GM21619 (cell line): ENCODE results near the gene TCTN2.

Experiments used
- ATAC-seq: cut with Tn5 transposase; IDR thresholded peaks from one replicate; pipeline ENCODE4 v1.9.1; 2021; ENCODE audit not compliant: unreplicated experiment

Gene TCTN2

GRCh38 chr12:123683964-123684363 is 13.1 kb downstream of the TCTN2 start:
- no peak for ATAC-seq

- ATAC-seq: no peak
Observed at GRCh38 chr12:123686636-123687190, 15.8 kb downstream of the TCTN2 start.

- no peak for ATAC-seq
Observed at GRCh38 chr12:123690191-123690840, 19.4 kb downstream of the TCTN2 start.

- no peak for ATAC-seq
Observed at GRCh38 chr12:123696207-123696606, 25.3 kb downstream of the TCTN2 start.

GRCh38 chr12:123696646-123697045 is 25.7 kb downstream of the TCTN2 start:
- no peak for ATAC-seq

DNA sequence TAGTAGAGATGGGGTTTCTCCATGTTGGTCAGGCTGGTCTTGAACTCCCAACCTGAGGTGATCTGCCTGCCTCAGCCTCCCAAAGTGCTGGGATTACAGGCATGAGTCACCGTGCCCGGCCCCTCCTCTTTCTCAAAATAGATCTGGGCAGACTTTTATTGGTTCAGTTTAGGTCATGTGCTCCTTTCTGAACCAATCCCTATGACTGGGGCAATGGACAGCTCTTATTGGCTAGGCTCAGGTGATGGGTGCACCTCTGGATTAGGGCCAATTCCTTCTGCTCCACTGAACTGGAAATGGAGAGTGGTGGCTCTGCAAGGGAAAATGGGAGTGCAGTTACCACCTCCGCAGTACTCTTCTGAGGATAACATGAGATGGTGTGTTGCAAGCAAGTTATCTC is 35.0 kb downstream of the TCTN2 start:
- ATAC-seq: no peak

DNA sequence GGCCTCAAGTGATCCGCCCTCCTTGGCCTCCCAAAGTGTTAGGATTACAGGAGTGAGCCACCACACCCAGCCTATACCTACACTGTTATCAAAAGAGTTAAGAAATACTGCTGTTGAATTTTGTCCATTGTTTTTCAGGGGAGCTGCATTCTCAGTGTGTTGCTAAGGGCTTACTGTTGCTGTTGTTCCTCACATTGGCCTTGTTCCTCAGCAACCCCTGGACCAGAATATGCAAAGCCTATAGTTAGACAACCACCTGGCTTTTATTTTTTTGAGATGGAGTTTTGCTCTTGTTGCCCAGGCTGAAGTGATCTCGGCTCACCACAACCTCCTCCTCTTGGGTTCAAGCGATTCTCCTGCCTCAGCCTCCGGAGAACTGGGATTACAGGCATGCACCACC is 36.6 kb downstream of the TCTN2 start:
- ATAC-seq: no peak

- ATAC-seq: no peak
Observed at GRCh38 chr12:123712780-123713319, 41.9 kb downstream of the TCTN2 start.

DNA sequence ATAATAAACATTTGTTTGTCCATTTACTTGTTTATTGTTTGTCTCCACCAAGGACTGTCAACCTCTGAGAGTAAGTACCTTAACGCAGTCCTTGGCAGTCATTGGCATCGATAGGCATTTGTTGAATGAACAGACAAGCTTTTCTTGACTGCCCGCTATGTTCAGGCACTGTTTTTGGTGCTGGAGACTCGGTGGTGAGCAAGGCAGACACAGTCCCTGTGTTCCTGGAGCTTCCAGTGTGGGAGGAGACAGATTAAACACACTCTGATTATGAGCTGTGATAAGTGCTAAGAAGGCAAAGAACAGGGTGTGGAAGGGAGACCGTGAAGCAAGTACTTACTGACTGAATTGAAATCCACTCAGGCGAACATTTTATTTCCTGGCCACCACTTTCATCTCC is 42.5 kb downstream of the TCTN2 start:
- no peak for ATAC-seq

- ATAC-seq: no peak
Observed at GRCh38 chr12:123713823-123714585, 43.1 kb downstream of the TCTN2 start.

DNA sequence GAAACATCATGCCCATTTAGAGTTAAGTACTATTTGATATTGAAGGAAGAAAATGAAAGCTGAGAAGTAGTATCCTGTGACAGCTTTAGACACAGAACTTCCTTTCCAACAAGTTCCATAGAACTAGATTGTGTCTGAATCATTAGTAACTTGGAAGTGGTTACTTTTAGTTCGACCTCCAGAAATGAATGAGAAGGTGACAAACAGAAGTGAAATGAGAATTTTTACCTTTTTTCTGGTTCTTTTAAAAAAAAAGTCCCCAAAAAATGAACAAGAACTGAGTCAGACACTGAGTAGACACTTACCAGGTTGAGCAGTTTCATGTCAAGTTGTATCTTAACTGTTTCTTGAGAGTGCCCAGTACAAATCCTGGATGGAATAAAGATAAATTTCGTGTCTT is 44.3 kb downstream of the TCTN2 start:
- ATAC-seq: no peak

- no peak for ATAC-seq
Observed at GRCh38 chr12:123717350-123717749, 46.4 kb downstream of the TCTN2 start.

DNA sequence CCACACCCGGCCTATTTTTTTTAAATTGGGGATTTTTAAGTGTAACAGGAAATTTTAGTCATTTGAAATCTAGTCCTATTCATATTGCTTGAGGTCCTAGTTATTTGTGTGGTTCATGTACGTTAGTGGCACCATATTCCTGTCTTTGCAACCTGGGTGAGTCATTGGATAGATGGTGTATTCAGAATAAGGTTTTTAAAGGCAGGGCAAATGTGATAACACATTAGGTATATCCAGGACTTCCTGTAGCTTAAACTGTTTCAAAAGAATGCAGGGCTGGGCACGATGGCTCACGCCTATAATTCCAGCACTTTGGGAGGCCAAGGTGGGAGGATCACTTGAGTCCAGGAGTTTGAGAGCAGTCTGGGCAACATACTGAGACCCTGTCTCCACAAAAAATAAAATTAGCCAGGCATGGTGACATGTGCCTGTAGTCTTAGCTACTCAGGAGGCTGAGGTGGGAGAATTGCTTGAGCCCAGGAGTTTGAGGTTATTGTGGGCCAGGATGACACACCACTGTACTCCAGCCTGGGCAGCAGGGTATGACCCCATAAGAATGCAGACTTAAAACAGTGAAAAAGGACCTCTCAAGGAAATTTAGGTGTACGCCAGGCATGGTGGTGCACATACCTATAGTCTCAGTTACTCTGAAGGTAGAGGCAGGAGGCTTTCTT is 49.4 kb downstream of the TCTN2 start:
- no peak for ATAC-seq

- no peak for ATAC-seq
Observed at GRCh38 chr12:123721245-123721644, 50.3 kb downstream of the TCTN2 start.

DNA sequence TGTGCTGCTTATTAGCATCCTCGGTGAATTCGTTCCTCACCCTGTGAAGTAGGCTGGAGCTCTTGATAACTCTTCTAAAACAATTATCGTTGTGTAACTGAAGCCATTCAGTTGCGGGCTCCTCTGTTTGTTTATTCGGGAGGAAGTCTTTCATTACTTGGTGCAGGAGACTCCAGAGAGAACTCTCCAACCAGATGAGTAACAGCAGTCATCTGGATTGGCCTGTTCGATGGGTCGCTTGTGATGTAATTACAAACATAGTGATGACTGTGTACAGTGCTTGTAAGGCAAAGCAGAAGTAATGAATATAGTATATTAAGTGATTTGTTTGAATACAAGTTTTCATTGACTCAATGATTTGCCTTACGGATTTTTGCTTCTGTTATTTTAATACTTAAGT is 52.1 kb downstream of the TCTN2 start:
- no peak for ATAC-seq

- no peak for ATAC-seq
Observed at GRCh38 chr12:123723765-123724164, 52.9 kb downstream of the TCTN2 start.

DNA sequence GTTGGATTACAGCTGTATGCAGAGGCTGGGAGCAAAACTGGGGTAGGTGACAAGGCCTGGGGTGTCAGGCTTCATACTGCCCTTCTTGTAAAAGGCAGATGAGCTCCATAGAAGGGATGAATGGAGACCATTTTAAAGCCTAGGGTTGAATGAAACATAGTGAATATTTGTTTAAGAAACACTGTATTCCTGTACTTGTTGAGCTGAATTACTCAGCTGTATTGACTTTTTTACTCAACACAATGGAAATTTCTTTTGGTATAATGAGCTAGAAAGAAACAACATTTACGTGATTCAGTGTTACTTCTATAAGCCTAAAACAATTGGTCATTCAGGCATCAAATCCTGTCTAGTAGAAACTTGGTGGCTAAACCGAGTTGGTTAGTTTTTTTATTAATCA is 55.3 kb downstream of the TCTN2 start:
- no peak for ATAC-seq

DNA sequence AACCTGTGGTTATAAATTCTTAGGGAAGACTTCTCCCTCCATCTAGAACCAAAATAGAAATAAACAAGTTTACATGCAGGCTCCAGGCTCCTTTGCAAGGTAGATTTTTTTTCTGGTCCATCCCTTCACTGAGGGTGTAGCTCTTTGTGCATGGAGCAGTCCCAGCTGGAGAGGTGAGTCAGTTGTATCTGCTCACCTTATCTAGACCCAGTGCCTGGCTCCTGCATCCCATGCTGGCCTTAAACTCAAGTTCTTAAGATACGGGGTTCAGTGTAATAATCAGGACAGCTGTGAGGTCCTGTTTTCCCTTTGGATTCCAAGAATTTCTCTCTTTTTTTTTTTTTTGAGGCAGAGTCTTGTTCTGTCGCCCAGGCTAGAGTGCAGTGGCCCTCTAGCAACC is 56.0 kb downstream of the TCTN2 start:
- no peak for ATAC-seq

GRCh38 chr12:123727878-123728277 is 57.0 kb downstream of the TCTN2 start:
- ATAC-seq: no peak

- ATAC-seq: no peak
Observed at GRCh38 chr12:123731596-123731995, 60.7 kb downstream of the TCTN2 start.

GRCh38 chr12:123732251-123732650 is 61.3 kb downstream of the TCTN2 start:
- ATAC-seq: no peak

DNA sequence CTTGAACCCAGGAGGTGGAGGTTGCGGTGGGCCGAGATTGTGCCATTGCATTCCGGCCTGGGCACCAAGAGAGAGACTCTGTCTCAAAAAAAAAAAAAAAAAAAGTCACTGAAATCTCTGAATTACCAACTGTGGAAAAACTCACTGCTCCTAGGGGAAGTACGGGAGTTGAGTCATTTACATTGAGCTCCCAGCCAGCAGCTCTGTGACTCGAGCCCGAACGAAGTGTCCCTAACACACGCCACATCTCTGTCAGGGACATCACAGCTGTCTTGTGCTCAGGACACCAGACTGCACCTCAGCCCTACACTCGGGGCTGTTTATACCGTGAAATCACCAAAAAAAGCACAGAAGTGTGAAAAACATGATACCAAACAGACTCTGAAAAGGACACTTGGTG is 62.3 kb downstream of the TCTN2 start:
- no peak for ATAC-seq
